ENCODE results near the gene MEF2C. TPM values are rescaled to one million over a fixed set of nuclear protein-coding genes. Genes with fewer than 3 reads are reported as not detected.
"Not testable (repeated sequence)": the region's sequence is repeated elsewhere in the genome, so short reads cannot be mapped to it uniquely, and the experiment has no call there.

Gene MEF2C
- polyA plus RNA-seq, 3 donors = 3.3 to 15.6 (median 14.3) TPM

- 90 to 97% (median 95%) methylated on average over 4 of the region's 4 CpGs for WGBS, 3 donors
- no peak overlapping the region for H3K27ac ChIP-seq (ENCODE audit: low read depth, low read length)
Measured at GRCh38 chr5:88821161-88821560, 61.8 kb downstream of the MEF2C start.

GRCh38 chr5:88820581-88820980, 62.4 kb downstream of the MEF2C start:
- no peak overlapping the region for H3K27ac ChIP-seq (ENCODE audit: low read depth, low read length)
- 77 to 90% (median 83%) methylated on average over 2 of the region's 2 CpGs for WGBS, 3 donors

GRCh38 chr5:88819301-88819999, 63.5 kb downstream of the MEF2C start:
- no peak overlapping the region for H3K27ac ChIP-seq (ENCODE audit: low read depth, low read length)
- 76 to 84% (median 79%) methylated on average over 5 of the region's 5 CpGs for WGBS, 3 donors

GRCh38 chr5:88818296-88818695, 64.7 kb downstream of the MEF2C start:
- H3K27ac ChIP-seq (ENCODE audit: low read depth, low read length) = no peak overlapping the region
- 70 to 77% (median 70%) methylated on average over 4 of the region's 4 CpGs for WGBS, 3 donors

- H3K27ac ChIP-seq (ENCODE audit: low read depth, low read length) = no peak overlapping the region
- 73 to 91% (median 76%) methylated on average over 2 of the region's 2 CpGs for WGBS, 3 donors
Measured at GRCh38 chr5:88816195-88816594, 66.8 kb downstream of the MEF2C start.

GRCh38 chr5:88815050-88815789, 67.8 kb downstream of the MEF2C start:
- no peak overlapping the region for H3K27ac ChIP-seq (ENCODE audit: low read depth, low read length)

GRCh38 chr5:88813805-88814575, 69.0 kb downstream of the MEF2C start:
- H3K27ac ChIP-seq (ENCODE audit: low read depth, low read length) = no peak overlapping the region
- 74 to 80% (median 76%) methylated on average over 17 of the region's 17 CpGs for WGBS, 3 donors

- no peak overlapping the region for H3K27ac ChIP-seq (ENCODE audit: low read depth, low read length)
- 41 to 56% (median 45%) methylated on average over 1 of the region's 1 CpG for WGBS, 3 donors
Measured at GRCh38 chr5:88813244-88813643, 69.7 kb downstream of the MEF2C start.

- H3K27ac ChIP-seq (ENCODE audit: low read depth, low read length) = no peak overlapping the region
- 81 to 88% (median 87%) methylated on average over 2 of the region's 2 CpGs for WGBS, 3 donors
Measured at GRCh38 chr5:88808153-88808552, 74.8 kb downstream of the MEF2C start.

- WGBS, 3 donors = 91 to 96% (median 92%) methylated on average over 8 of the region's 8 CpGs
- H3K27ac ChIP-seq (ENCODE audit: low read depth, low read length) = no peak overlapping the region
Measured at GRCh38 chr5:88807327-88807726, 75.7 kb downstream of the MEF2C start.

GRCh38 chr5:88806338-88806737, 76.6 kb downstream of the MEF2C start:
- no peak overlapping the region for H3K27ac ChIP-seq (ENCODE audit: low read depth, low read length)

- WGBS, 3 donors = 58 to 82% (median 59%) methylated on average over 3 of the region's 3 CpGs
Measured at GRCh38 chr5:88805151-88805784, 77.7 kb downstream of the MEF2C start.

GRCh38 chr5:88804444-88804843, 78.5 kb downstream of the MEF2C start:
- H3K27ac ChIP-seq (ENCODE audit: low read depth, low read length) = no peak overlapping the region
- WGBS, 3 donors = 95 to 96% (median 96%) methylated on average over 11 of the region's 11 CpGs

More at GRCh38 chr5:88805151-88805784, 77.7 kb downstream of the MEF2C start:
- H3K27ac ChIP-seq (ENCODE audit: low read depth, low read length) = no peak overlapping the region

- no peak overlapping the region for H3K27ac ChIP-seq (ENCODE audit: low read depth, low read length)
- 80 to 92% (median 90%) methylated on average over 1 of the region's 1 CpG for WGBS, 3 donors
Measured at GRCh38 chr5:88803309-88803708, 79.7 kb downstream of the MEF2C start.

GRCh38 chr5:88799938-88800535, 82.9 kb downstream of the MEF2C start:
- 55 to 72% (median 68%) methylated on average over 2 of the region's 2 CpGs for WGBS, 3 donors
- no peak overlapping the region for H3K27ac ChIP-seq (ENCODE audit: low read depth, low read length)

GRCh38 chr5:88798933-88799332, 84.1 kb downstream of the MEF2C start:
- H3K27ac ChIP-seq (ENCODE audit: low read depth, low read length) = not testable (repeated sequence)
- WGBS, 3 donors = 88 to 96% (median 92%) methylated on average over 7 of the region's 7 CpGs

GRCh38 chr5:88793797-88794196, 89.2 kb downstream of the MEF2C start:
- 84 to 97% (median 93%) methylated on average over 3 of the region's 3 CpGs for WGBS, 3 donors
- not testable (repeated sequence) for H3K27ac ChIP-seq (ENCODE audit: low read depth, low read length)

- H3K27ac ChIP-seq (ENCODE audit: low read depth, low read length) = no peak overlapping the region
- 82 to 90% (median 89%) methylated on average over 2 of the region's 2 CpGs for WGBS, 3 donors
Measured at GRCh38 chr5:88792144-88792840, 90.7 kb downstream of the MEF2C start.
